K562 (cell line): Measurements from ENCODE around the gene RNU11. TPM values are rescaled to one million over a fixed set of nuclear protein-coding genes. Genes with fewer than 3 reads are reported as not detected.
A peak's percentile ranks its signal among the peaks of the same experiment; 100 is the strongest.

Experiments
- CBFA2T2 ChIP-seq: fragments of 450-650 bp; conservative IDR thresholded peaks from 2 replicates; pipeline ENCODE4 v1.6.1; 2017; ENCODE audit warnings: mild to moderate bottlenecking
- CTCFL ChIP-seq: IDR thresholded peaks from 2 replicates; pipeline ENCODE4 v1.6.1; 2011; ENCODE audit warnings: borderline replicate concordance, low read depth, mild to moderate bottlenecking, moderate library complexity, low read length; ENCODE audit not compliant: insufficient read depth, poor library complexity, severe bottlenecking
- CUX1 ChIP-seq: fragments of 200-800 bp; sonication (Bioruptor generic); IDR thresholded peaks from 2 replicates; pipeline ENCODE4 v1.6.1; 2016; ENCODE audit warnings: missing genetic modification characterization, missing compliant biosample characterization
- DNMT1 ChIP-seq: fragments of 450-650 bp; IDR thresholded peaks from 2 replicates; pipeline ENCODE4 v1.6.1; 2016; ENCODE audit warnings: antibody characterized with exemption, mild to moderate bottlenecking
- FUS ChIP-seq: fragments of 200-400 bp; formaldehyde crosslinking; optimal IDR thresholded peaks from 2 replicates; pipeline ENCODE3; 2017; ENCODE audit warnings: low read depth, low read length
- HIVEP1 ChIP-seq: fragments of 250-450 bp; sonication (Bioruptor Pico); IDR thresholded peaks from 2 replicates; pipeline ENCODE4 v1.4.0; 2020; ENCODE audit warnings: mild to moderate bottlenecking
- MTA3 ChIP-seq: fragments of 450-650 bp; formaldehyde crosslinking; IDR thresholded peaks from 2 replicates; pipeline ENCODE4 v1.6.1; 2017; ENCODE audit warnings: mild to moderate bottlenecking, borderline replicate concordance
- NR4A1 ChIP-seq, 2 experiments: fragments of 250-450 bp in 1 of 2; fragments of 450-650 bp in 1 of 2; sonication (Bioruptor Pico) in 1 of 2; IDR thresholded peaks; 2 replicates each; pipeline versions ENCODE4 v1.4.0 to v1.6.1; 2016 to 2020; ENCODE audit warnings: mild to moderate bottlenecking in 2 of 2, missing compliant biosample characterization in 1 of 2, missing genetic modification characterization in 1 of 2, moderate library complexity in 1 of 2
- PKNOX1 ChIP-seq: fragments of 450-650 bp; IDR thresholded peaks from 2 replicates; pipeline ENCODE4 v1.6.1; 2016
- POLR2AphosphoS5 ChIP-seq: IDR thresholded peaks from 2 replicates; pipeline ENCODE4 v1.6.1; 2011; ENCODE audit warnings: mild to moderate bottlenecking, low read depth, low read length, moderate library complexity; ENCODE audit not compliant: control insufficient read depth, insufficient read depth
- PTRF ChIP-seq: fragments of 450-650 bp; IDR thresholded peaks from 2 replicates; pipeline ENCODE4 v1.6.1; 2016; ENCODE audit warnings: mild to moderate bottlenecking, missing genetic modification characterization, missing compliant biosample characterization
- TAF9B ChIP-seq: fragments of 450-650 bp; IDR thresholded peaks from 2 replicates; pipeline ENCODE4 v1.6.1; 2018; ENCODE audit warnings: mild to moderate bottlenecking; ENCODE audit not compliant: partially characterized antibody
- U2AF2 ChIP-seq: fragments of 200-400 bp; formaldehyde crosslinking; optimal IDR thresholded peaks from 2 replicates; pipeline ENCODE3; 2017; ENCODE audit warnings: low read depth, mild to moderate bottlenecking, low read length
- XRCC4 ChIP-seq: IDR thresholded peaks from one replicate; pipeline ENCODE4 v1.6.1; 2011; ENCODE audit not compliant: insufficient read depth, insufficient read length; ENCODE audit errors: extremely low read depth
- ZC3H4 ChIP-seq: sonication (generic); formaldehyde crosslinking; IDR thresholded peaks from 2 replicates; pipeline ENCODE4 v1.9.0; 2021; ENCODE audit warnings: missing genetic modification reagents, borderline replicate concordance
- ZNF280A ChIP-seq: fragments of 450-650 bp; IDR thresholded peaks from 2 replicates; pipeline ENCODE4 v1.6.1; 2018; ENCODE audit warnings: mild to moderate bottlenecking, low read depth; ENCODE audit not compliant: partially characterized antibody
- polyA plus RNA-seq, 8 experiments: library from polyadenylated mRNA; depleted of rRNA in 4 of 8; stranded (reverse) in 5 of 8; unstranded in 3 of 8; fragments of >200 nt; fragmentation: Nextera tagmentation in 2 of 8; fragmentation: Illumina TruSeq in 1 of 8; extraction: Ambion mirVana in 2 of 8; extraction: Trizol in 1 of 8; gene quantifications; 2 replicates each; pipeline versions ENCODE4 v1.2.1 to v1.2.3, GENCODE V29; 2011 to 2014; ENCODE audit warnings: inconsistent platforms in 1 of 8, missing spikeins in 1 of 8
- total RNA-seq, 7 experiments: library from RNA; depleted of rRNA in 6 of 7; stranded (reverse); fragments of >200 nt in 6 of 7; fragmentation: Illumina TruSeq in 2 of 7; extraction: Trizol in 2 of 7; gene quantifications; 2 replicates each; pipeline versions ENCODE4 v1.2.1 to v1.2.3, GENCODE V29; 2011 to 2021; ENCODE audit warnings: low replicate concordance in 1 of 7

RNU11 gene
- total and polyA plus RNA-seq, 9 of the 15 experiments (the other 6 are each of a cell fraction or from before 2014, with no cell fraction given): not detected

- TF ChIP-seq ZNF280A (no peak), MTA3 (no peak), DNMT1 (no peak), CBFA2T2 (no peak), HIVEP1 (no peak), PTRF (tag) (peak; percentile 76), NR4A1 (CRISPR knock-in tag; IDR thresholded peaks at IDR 0.05) (peak; percentile 69; the same call in 1 of the 2 replicates), NR4A1 (tag; IDR thresholded peaks at IDR 0.05) (peak; percentile 68; the same call in 1 of the 2 replicates), XRCC4 (no peak), ZC3H4 (CRISPR knock-in tag) (no peak), CTCFL (no peak), PKNOX1 (no peak; the same call in 1 of the 2 replicates), U2AF2 (no peak), POLR2AphosphoS5 (no peak), TAF9B (no peak), CUX1 (CRISPR knock-in tag) (no peak; the same call in 1 of the 2 replicates), FUS (no peak)
These were observed 359 bp upstream of the RNU11 start (continued) for GRCh38 chr1:28648008-28648473.
